ENCODE measurements around the gene GPC6.

Gene GPC6

GRCh38 chr13:94427313-94427953 is 1200.8 kb downstream of the GPC6 start:
- DNase-seq (ENCODE audit: low read depth in 1 of 2, low spot score in 1 of 2), result no peak

- no peak for DNase-seq (ENCODE audit: low read depth in 1 of 2, low spot score in 1 of 2)
Observed at GRCh38 chr13:94431574-94431973, 1205.0 kb downstream of the GPC6 start.

GRCh38 chr13:94431987-94432386 is 1205.4 kb downstream of the GPC6 start:
- DNase-seq (ENCODE audit: low read depth in 1 of 2, low spot score in 1 of 2), result no peak

GRCh38 chr13:94433055-94433961 is 1206.7 kb downstream of the GPC6 start:
- DNase-seq (ENCODE audit: low read depth in 1 of 2, low spot score in 1 of 2), result no peak

DNA sequence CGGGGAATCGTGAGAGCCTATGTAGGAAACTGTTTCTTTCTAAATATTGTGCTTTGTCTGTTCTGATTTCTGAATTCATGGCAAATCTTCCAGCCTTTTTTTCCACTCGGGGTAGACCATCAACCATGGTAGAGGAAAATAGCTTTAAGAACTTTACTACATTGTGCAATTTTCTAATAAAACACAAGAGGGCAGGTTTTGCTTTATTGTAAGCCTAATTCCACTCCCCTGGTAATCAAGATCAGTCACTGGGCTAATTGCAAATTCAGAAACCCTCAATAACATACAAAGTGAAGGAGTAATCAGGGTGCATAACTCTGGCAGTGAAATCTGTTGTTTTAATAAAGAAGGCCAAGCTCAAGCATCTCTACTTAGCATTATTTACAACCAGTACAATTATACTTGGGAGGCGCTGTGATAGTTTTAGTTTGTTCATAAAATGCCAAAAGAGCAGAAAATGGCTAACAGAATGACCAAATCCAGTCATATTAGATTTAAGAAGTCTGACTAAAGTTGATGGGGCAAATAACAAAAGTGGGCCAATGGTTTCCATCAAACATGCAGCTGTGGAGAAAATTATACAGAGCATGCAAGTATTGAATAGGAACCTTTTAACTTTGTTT is 1209.1 kb downstream of the GPC6 start:
- DNase-seq (ENCODE audit: low read depth in 1 of 2, low spot score in 1 of 2), result no peak

DNA sequence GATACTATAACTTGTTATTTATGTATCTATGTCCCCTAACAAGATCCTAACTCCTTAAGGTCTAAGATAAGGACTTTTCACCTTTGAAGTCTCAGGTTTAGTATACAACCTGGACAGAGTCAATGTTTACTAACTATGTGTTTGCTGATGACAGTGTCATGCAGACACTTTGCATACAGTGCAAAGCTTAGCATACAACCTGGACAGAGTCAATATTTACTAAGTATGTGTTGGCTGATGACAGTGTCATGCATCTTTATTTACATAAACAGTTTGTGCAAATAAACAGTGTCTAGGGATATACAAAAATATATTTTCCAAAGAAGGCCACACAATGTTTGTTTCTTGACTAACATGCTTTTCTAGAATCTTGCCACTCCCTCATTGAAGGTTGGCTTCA is 1218.2 kb downstream of the GPC6 start:
- DNase-seq (ENCODE audit: low read depth in 1 of 2, low spot score in 1 of 2), result no peak

DNA sequence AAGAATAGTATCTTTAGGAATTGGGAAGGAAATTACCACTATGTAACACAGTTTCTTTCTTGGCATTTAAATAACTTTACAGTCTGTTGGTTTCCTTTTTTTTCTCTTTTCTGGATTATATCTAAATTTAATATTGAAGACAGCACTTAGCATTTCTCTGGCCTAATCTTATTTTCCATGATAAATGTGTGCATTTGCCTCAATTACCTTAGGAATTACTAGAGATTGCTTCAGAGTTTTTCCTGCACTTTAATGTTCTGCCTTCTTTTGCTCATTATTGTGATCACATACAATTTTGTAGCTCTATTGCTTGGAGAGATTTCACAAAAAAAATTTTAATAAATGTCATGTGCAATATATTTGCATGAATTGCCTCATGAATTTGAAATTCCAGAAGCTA is 1227.7 kb downstream of the GPC6 start:
- no peak for DNase-seq (ENCODE audit: low read depth in 1 of 2, low spot score in 1 of 2)

DNA sequence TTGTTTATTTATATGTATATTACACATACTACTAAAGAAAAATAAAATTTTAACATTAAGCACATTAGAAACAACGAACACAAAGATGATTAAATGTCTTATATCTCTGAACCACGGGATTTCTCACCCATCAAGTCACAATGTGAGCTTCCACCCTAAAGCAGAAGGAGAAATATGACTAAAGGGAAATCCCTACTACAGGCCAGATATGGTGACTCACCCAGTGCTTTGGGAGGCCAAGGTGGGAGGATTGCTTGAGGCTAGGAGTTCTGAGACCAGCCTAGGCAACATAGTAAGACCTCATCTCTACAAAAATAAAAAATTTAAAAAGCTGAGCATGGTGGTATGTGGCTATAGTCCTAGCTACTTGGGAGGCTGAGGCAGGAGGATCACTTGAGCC is 1228.3 kb downstream of the GPC6 start:
- no peak for DNase-seq (ENCODE audit: low read depth in 1 of 2, low spot score in 1 of 2)

DNA sequence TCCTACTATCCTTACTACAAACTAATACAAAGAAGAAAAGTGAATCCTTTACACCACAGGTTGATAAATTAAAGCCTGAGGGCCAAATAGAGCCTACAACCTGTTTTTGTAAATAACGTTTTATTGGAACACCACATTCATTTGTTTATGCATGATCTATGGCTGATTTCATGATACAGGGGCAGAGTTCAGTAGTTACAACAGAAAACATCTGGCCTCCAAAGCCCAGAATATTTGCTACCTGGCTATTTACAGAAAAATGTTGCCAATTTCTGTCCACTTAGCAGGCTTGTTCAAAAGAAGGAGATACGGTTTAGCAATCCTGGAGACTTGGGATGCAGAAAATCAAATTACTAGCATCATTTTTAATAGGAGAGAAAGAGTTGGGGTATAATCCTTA is 1228.8 kb downstream of the GPC6 start:
- DNase-seq (ENCODE audit: low read depth in 1 of 2, low spot score in 1 of 2), result no peak
